CD4-positive, alpha-beta T cell treated with Interleukin-17A for 1 hour (primary cell): ENCODE results near the gene KRTAP10-8.
"Not testable (repeated sequence)": the region's sequence is repeated elsewhere in the genome, so short reads cannot be mapped to it uniquely, and the experiment has no call there.

Source experiments
- DNase-seq: peaks from one replicate; pipeline ENCODE4 v3.0.0-alpha.2; 2020

KRTAP10-8 gene, protein sequence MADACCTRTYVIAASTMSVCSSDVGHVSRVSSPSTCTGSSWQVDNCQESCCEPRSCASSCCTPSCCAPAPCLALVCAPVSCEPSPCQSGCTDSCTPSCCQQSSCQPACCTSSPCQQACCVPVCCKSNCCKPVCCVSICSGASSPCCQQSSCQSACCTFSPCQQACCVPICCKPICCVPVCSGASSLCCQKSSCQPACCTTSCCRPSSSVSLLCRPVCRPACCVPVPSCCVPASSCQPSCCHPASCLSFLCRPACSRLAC

DNA sequence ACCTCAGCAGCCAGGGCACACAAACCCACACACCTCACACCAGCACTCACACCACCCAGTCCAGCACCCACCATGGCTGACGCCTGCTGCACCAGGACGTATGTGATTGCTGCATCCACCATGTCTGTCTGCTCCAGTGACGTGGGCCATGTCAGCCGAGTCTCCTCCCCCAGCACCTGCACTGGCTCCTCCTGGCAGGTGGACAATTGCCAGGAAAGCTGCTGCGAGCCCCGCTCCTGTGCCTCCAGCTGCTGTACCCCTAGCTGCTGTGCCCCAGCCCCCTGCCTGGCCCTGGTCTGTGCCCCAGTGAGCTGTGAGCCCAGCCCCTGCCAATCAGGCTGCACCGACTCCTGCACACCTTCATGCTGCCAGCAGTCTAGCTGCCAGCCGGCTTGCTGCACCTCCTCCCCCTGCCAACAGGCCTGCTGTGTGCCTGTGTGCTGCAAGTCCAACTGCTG, at the start of gene KRTAP10-8:
Gene KRTAP10-8 (plus strand): TSS at position 51 of the 458 bp plus-strand sequence. CDS start 22 bp downstream, at position 73.
- no peak for DNase-seq

DNA sequence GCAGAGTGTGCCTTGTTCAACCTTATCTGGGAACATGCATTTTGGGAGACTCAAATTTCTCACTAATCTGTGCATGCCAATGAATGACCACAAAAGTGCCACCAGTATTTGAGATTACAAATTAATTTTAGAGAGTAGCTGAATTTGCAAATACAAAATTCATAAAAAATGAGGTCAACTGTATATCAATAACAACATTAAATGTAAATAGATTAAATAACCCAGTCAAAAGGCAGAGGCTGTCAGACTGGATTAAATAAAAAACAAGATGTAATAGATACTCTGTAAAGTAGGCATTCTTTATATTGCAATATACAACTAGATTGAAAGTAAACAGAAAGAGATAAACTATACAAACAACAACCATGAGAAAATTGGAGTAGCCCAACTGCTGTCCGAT, 47.8 kb upstream of the KRTAP10-8 start:
- no peak for DNase-seq

DNA sequence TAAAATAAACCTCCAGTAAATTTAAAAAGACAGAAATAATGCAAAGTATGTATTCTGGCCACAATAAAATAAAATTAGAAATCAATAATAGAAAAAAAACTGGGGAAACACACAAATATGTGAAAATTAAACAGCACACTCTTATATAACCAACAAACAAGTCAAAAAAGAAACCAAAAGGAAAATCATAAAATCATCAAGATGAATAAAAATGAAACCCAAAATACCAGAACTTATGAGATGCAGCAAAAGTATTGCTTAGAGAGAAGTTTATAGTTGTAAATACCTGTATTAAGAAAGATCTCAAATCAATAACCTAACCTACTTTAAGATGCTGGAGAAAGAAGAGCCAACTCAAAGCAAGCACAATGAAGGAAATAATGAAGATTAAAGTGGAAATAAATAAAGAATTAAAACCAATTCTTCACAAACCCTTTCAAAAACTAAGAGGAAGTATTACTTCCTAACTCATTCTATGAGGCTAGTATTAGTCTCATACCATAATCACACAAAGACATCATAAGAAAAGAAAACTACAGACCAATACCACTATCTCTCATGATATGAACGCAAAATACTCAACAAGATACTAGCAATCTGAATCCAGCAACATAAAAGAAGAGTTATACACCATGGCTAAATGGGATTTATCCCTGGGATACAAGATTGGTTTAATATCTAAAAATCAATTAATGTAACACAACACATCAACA, 46.8 kb upstream of the KRTAP10-8 start:
- DNase-seq = peak; percentile 14

DNA sequence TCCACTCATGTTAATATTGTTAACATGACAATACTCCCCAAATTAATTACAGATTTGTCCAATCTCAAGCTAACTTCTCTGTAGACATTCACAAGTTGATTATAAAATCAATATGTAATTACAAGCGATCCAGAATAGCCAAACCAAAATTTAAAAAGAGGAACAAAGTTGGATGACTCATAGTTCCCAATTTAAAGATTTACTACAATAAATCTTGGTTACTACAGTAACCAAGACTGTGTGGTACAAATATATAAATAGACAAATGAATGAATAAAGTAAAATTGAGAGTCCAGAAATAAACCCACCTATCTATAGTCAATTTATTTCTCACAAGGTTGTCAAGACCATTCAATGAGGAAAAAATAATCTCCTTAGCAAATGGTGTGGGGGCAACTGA, 45.5 kb upstream of the KRTAP10-8 start:
- no peak for DNase-seq

DNA sequence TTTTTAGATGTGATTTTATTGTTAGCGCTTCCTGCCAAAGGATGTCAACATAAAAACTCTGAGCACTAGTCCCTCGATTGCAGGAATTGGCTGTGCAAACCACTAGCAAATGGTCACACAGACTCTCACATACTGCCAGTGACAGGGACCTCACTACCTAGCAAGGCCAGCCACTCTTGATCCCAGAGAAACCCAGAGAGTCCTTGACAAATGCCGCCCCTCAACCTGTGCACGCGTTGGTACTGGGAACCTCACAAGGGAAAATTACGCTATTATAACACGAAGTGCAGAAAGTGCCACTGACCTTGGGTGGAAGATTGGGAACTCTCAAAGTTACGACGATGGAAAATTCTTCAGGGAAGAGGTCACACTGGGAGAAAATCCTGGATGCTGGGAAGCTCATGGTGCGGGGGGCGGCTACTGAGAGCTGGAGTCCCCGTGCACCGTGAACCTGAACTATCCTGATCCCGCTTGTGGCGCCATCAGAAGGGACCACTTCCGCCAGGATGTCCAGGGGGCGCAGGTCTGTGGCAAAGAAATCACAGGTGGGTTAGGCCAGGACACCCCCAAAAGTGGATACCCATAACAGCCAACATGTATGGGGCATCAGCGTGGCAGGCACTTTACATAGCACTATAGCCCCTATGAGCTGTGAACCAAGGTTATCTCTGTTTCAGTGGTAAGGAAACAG, 44.3 kb upstream of the KRTAP10-8 start:
- DNase-seq = no peak

DNA sequence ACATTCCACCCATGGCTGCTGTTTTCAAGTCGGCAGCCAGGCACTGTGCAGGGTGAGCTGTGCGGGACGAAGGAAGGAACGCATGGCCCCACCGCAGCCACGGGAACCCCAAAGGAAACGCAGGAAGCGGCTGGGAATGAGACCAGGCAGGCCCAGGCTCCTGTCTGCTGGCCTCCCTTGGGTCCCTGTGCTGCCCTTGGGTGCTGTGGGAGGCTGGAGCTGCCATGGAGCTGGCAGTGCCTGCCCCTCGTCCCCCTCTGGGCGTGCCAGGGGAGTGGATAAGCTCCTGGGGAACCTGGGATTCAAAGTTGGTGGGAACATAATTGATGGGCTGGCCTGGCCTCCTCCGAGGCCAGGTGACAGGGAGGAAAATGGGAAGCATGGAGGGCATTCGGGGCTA, 43.6 kb upstream of the KRTAP10-8 start:
- no peak for DNase-seq

DNA sequence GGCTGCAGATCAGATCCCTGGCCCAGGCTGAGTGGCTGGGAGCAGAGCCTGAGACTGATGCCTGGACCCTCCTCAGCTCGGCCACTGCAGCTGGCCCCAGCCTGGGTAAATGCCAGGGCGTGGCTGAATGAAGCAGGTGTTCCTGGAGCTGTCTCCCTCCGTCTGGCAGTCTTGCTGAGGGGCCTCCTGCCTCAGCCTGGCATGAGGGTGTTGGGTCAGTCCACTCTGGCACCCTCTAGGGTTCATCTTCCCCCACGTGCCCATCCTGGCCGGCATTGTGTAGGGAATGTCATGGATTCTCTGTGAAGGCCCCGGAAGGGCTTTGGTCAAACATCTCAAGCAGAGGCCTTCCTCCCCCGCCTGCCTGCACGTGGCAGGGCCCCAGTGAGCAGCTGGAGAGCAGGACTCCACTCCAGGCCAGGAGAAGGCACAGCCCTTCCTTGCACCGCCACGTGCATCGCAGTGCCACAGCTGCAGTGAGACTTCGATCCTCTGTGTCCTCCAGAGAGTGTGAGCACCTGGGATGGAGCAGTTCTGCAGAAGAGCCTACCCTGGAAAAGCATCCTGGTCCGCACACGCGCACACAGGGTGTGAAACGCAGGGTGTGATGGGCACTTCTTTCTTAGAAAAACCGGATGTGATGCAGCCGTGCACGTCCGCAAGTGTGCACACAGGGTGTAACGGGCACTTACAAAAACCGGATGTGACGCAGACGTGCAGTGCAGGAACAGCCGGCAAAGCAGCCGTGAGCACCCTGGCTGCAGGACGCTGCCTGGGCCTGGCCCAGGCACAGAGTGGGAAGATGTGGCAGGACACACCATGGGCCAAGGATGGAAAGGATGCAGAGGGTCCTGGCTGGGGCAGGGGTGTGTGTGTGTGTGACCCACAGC, 43.0 kb upstream of the KRTAP10-8 start:
- DNase-seq = no peak

DNA sequence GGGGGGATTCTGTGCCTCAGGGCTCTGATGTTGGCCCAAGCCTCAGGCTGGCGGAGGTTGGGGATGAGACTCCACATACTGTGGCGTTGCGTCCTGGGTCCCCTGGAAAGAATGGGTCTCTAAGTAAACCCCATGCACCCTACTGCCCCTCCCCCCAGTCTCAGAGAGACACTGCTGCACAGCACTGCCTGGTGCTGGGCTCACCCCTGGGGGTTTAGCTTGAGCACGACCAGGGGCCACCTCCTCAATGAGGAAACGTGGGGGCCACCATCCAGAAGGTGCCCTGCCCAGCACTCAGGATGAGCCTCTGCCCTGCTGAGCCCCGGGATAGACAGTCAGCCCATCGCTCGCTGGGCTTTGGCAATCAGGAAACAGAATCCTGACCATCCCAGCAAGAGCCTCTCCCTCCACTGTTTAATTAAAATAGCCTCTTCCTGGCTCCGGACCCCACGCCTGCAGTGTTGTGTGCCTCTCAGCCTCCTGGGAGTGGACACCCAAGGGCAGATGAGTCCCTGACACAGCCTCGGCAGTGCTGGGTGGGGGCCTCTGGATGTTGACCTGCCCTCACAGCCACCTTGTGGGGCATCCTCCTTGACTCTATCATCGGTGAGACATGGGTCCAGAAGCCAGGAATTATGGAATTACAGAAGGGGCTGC, 41.9 kb upstream of the KRTAP10-8 start:
- no peak for DNase-seq

DNA sequence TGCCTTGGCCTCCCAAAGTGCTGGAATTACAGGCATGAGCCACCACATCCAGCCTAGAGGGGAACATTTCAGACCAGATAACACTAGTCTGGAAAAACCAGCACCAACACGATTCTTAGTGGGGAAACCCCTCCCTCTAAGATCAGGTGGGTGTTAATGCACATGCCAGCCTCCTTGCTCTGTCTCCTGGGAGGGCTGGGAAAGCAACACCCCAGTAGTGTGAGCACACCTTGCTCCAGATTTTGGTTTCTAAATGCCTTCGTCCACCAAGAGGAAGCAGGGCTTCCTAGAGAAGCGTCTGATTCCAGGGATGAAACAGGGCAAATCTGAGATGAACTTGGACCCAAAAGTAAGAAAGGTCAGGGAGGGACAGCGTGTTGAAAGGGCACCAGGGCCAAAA, 40.6 kb upstream of the KRTAP10-8 start:
- DNase-seq = no peak

DNA sequence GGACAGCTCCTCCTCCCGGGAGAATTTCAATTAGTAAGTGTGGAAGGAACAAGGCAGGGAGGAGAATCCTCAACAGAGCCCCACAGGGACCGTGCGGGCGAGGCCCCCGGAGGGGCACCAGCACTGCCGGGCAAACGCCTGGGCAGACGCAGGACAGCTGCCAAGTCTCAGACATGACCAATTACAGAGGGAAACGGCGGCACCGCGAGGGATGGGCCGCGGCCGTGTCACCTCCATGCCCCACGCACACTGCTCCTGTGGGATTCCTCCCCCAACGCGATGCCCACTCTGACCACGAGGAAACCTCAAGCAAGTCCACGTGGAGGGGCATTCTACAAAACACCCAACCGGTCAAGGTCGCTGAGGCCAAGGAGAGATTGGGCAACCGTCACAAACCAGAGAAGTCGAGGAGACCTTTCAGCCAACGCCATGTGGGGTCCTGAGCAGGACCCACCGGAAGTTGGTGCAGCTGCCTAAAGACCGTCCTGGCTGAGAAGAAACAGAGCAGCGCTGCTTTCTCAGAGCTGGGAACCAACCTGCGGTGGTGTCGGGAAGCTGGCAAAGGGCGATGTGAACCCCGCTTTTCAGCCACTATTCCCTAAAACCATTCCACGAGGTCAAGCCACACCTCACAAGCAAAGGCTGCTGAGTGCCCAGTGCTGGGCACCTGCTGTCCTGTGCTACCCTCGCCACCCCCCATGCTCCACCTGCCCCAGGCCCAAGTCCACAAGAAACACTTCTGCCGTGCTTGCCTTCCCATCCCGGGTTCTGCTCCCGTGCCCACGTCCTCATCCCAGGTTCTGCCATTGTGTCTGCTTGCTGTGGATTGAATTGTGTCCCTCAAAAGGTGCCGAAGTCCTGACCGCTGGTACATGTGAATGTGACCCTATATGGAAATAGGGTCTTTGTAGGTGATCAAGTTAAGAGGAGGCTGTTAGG, 39.8 kb upstream of the KRTAP10-8 start:
- DNase-seq = no peak

DNA sequence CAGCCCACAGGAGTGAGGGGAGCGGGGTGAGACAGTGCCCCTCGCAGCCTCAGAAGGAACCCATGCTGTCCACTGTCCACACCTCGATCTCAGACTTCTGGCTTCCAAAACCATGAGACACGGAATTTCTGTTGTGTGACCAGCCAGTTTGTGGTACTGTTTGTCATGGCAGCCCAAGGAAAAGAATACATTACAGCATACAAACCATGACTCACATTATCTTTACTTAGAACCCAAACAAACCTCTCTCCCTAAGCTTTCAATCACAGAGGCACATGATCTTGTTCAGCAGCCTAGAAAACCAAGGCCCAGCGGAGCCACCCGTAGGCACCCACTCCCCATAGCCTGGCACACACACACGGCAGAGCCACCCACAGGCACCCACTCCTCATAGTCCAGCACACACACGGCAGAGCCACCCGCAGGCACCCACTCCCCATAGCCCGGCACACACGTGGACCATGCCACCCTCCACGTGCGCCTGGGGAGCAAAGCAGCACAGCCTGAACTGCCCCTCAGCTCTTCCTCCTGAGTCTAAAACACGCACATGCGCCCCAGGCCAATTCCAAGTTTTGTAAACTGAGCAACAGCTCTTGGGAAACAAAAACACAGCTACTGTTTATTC, 38.8 kb upstream of the KRTAP10-8 start:
- no peak for DNase-seq

DNA sequence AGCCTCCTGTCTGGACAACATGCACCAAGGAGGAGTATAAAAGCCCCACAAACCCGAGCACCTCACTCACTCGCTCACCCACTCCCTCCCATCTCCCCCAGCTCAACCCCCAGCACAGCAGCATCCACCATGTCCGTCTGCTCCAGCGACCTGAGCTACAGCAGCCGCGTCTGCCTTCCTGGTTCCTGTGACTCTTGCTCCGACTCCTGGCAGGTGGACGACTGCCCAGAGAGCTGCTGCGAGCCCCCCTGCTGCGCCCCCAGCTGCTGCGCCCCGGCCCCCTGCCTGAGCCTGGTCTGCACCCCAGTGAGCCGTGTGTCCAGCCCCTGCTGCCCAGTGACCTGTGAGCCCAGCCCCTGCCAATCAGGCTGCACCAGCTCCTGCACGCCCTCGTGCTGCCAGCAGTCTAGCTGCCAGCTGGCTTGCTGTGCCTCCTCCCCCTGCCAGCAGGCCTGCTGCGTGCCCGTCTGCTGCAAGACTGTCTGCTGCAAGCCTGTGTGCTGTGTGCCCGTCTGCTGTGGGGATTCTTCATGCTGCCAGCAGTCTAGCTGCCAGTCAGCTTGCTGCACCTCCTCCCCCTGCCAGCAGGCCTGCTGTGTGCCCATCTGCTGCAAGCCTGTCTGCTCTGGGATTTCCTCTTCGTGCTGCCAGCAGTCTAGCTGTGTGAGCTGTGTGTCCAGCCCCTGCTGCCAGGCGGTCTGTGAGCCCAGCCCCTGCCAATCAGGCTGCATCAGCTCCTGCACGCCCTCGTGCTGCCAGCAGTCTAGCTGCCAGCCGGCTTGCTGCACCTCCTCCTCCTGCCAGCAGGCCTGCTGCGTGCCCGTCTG, 38.0 kb upstream of the KRTAP10-8 start, which contains the start of gene KRTAP10-4:
Gene KRTAP10-4 (plus strand): TSS at position 100 of the 827 bp plus-strand sequence. CDS start 30 bp downstream, at position 130.
- not testable (repeated sequence) for DNase-seq

DNA sequence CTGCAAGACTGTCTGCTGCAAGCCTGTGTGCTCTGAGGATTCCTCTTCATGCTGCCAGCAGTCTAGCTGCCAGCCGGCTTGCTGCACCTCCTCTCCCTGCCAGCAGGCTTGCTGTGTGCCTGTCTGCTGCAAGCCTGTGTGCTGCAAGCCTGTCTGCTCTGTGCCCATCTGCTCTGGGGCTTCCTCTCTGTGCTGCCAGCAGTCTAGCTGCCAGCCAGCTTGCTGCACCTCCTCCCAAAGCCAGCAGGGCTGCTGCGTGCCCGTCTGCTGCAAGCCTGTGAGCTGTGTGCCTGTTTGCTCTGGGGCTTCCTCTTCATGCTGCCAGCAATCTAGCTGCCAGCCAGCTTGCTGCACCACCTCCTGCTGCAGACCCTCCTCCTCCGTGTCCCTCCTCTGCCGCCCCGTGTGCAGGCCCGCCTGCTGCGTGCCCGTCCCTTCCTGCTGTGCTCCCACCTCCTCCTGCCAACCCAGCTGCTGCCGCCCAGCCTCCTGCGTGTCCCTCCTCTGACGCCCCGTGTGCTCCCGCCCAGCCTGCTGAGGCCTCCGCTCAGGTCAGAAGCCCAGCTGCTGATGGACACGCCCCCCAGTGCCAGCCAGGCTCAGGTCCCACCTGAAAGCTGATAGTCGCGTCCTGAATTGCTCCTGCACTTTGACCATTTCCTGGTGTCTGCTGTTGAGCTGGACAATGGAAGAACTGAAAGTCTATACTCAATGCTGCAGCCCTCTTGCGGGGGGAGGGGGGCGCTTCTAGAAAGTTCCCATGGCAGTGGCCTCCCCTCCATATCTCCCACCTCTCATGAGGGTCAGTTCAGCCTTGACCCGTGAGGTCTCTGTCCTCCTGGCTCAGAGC, 37.2 kb upstream of the KRTAP10-8 start:
- DNase-seq = no peak

DNA sequence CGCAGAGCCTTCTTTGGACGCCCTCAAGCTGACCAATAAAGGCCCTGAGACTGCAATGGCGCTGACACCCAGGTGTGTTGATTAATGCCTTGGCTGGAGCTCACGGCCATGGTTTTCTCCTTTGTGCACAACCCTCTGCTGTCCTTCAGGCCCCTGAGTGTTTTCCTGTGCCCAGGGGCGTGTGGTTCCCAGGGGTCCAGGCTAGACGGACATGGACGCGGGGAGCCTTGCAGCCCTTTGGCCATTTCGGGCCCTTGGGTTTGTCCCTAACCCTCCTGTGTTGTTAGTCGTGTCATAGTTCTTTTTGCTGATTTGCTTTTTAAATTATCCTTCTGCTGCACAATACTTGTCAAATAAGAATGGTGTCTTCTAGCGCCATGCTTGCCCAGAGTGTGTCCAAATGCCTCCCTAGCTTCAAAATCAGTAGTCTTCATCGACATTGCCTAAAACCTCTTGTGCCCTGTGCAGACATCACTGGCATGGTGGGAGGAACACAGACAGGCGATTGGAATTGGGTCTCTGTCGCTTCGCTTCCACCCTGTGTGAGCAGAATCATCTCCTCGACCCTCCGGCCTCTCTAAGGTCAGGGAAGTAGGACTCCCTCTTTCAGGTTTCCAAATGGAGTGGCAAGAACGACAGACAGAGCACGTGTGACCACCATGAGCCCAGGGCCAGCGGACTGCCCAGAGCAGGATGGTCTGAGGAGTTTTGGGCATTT, 36.4 kb upstream of the KRTAP10-8 start:
- DNase-seq = no peak

DNA sequence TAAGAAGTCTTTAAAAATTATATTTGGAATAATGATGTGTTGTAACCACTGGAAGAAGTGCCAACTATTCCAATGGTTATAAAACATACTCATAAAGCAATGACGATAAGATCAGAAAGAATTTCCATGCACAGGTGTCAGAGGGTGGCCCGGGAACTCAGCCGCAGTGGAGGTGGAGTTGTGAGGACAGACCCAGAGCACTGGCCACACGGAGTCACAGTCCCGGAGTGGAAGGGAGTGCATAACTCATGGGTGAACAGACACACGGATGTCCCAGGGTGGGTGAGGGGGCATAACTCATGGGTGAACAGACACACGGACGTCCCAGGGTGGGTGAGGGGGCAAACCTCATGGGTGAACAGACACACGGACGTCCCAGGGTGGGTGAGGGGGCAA, 35.9 kb upstream of the KRTAP10-8 start:
- DNase-seq = no peak

DNA sequence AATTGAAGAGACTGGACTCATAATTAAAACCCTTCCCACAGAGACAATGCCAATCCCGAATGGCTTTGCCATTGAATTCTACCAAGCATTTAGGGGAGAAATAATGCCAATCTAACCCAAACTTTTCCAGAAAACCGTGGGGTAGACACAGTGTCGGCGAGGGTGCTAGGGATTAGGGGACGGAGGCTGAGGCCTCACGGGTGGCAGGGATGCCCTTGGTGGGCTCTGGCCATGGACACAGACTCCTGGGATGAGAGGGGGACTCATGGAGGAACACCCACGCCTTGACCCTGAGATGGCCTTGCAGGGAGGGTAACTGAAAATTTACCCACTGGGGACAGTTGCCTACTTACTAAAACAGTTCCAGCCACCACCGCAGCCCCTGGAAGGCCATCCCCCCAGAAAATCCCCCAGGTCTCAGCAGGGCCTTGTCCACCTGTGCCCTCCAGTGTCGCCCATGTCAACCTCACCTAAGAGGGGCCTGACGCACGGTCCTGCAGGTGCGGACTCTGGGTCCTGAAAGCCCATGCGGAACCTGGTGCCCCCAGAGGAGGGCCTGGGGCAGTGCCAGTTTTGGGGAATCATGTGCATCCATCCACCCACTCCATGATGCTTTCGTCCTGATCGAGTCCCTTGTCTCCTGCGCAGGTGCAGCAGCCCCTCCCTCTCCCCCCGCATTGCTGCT, 33.4 kb upstream of the KRTAP10-8 start:
- no peak for DNase-seq
